Measurements from ENCODE around the gene ABCA8.

DNA sequence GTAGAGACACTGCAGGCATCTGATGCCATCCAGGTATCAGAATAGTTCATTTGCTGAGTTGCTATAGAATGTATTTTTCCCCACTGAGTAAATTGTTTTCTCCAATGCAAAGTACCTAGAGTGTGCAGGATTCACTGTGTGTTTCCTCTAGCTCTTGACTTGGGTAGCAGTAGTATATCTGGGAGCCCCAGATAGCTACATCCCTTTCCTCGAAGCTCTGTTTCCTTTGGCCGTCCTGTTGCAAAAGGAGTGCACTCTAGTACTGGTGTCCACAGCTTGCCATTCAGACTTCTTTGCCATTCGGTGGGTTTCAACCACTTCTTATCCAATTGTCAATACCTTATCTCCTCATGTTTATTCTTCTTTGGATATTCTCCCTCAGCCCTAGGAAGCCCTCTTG lies 12.8 kb downstream of the ABCA8 start:
- TF ChIP-seq, protein P1, sequence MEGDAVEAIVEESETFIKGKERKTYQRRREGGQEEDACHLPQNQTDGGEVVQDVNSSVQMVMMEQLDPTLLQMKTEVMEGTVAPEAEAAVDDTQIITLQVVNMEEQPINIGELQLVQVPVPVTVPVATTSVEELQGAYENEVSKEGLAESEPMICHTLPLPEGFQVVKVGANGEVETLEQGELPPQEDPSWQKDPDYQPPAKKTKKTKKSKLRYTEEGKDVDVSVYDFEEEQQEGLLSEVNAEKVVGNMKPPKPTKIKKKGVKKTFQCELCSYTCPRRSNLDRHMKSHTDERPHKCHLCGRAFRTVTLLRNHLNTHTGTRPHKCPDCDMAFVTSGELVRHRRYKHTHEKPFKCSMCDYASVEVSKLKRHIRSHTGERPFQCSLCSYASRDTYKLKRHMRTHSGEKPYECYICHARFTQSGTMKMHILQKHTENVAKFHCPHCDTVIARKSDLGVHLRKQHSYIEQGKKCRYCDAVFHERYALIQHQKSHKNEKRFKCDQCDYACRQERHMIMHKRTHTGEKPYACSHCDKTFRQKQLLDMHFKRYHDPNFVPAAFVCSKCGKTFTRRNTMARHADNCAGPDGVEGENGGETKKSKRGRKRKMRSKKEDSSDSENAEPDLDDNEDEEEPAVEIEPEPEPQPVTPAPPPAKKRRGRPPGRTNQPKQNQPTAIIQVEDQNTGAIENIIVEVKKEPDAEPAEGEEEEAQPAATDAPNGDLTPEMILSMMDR (IDR thresholded peaks at IDR 0.05; ENCODE audit: control extremely low read depth in 1 of 3, insufficient read depth in 1 of 3, low read depth in 1 of 3, low read length in 3 of 3) = no peak
- TF ChIP-seq RFX5 (IDR thresholded peaks at IDR 0.05; ENCODE audit: borderline replicate concordance, low read depth, low read length) = no peak
- no peak for TF ChIP-seq POLR2A (IDR thresholded peaks at IDR 0.05; ENCODE audit: control extremely low read depth in 1 of 2, low read depth in 2 of 2, low read length in 2 of 2)
- TF ChIP-seq CHD2 (IDR thresholded peaks at IDR 0.05; ENCODE audit: low read length) = no peak
- no peak for TF ChIP-seq POLR2AphosphoS5 (IDR thresholded peaks at IDR 0.05; ENCODE audit: low read depth, low read length)
- no peak for TF ChIP-seq RXRA (IDR thresholded peaks at IDR 0.05; ENCODE audit: insufficient read depth, low read depth, low read length)
- no peak for TF ChIP-seq ASH2L (IDR thresholded peaks at IDR 0.05; ENCODE audit: low read length)
- TF ChIP-seq BACH1 (IDR thresholded peaks at IDR 0.05; ENCODE audit: low read length) = no peak
- no peak for TF ChIP-seq EP300 (IDR thresholded peaks at IDR 0.05; ENCODE audit: borderline replicate concordance in 1 of 2, low read depth in 2 of 2, low read length in 2 of 2)
- no peak for TF ChIP-seq RAD21 (IDR thresholded peaks at IDR 0.05 in 1 of 2, conservative IDR thresholded peaks at IDR 0.05 in 1 of 2; ENCODE audit: low read depth in 2 of 2, low read length in 2 of 2)
- TF ChIP-seq YY1 (IDR thresholded peaks at IDR 0.05; ENCODE audit: low read depth, low read length) = no peak
- TF ChIP-seq EZH2 (IDR thresholded peaks at IDR 0.05; ENCODE audit: low read depth, low read length, severe bottlenecking) = no peak
- TF ChIP-seq CREB1 (IDR thresholded peaks at IDR 0.05) = no peak
- TF ChIP-seq SP1 (IDR thresholded peaks at IDR 0.05; ENCODE audit: low read depth, low read length) = no peak
